AG20443 (cell line): ENCODE data around the gene CCDC80.
"Not testable (repeated sequence)": the region's sequence is repeated elsewhere in the genome, so short reads cannot be mapped to it uniquely, and the experiment has no call there.

Source experiments
- DNase-seq: peaks from one replicate; pipeline ENCODE4 v3.0.0; 2012; ENCODE audit warnings: low spot score, mixed read lengths

The CCDC80 gene

GRCh38 chr3:112587336-112587735, 53.6 kb downstream of the CCDC80 start:
- DNase-seq: no peak

DNA sequence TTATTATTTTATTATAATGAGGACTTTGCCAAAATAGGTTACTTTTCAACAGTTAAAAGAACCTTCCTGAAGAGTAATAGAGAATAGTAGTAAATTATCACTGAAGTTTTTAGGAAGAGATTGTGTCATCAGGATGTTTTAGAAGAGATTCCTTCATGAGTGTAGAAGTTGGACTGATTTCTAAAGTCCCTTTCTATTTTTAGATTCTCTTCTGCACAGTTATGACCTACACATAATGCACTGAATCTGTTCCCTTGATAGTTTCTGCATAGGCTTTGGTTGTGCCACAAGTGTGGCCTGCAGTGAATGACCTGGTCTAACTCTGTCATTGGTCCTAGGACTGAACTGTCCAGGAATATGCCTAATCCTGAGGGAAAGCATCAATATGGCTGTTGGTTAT, 55.2 kb downstream of the CCDC80 start:
- DNase-seq: no peak

- DNase-seq: no peak
These were observed 57.8 kb downstream of the CCDC80 start for GRCh38 chr3:112583105-112583504.

DNA sequence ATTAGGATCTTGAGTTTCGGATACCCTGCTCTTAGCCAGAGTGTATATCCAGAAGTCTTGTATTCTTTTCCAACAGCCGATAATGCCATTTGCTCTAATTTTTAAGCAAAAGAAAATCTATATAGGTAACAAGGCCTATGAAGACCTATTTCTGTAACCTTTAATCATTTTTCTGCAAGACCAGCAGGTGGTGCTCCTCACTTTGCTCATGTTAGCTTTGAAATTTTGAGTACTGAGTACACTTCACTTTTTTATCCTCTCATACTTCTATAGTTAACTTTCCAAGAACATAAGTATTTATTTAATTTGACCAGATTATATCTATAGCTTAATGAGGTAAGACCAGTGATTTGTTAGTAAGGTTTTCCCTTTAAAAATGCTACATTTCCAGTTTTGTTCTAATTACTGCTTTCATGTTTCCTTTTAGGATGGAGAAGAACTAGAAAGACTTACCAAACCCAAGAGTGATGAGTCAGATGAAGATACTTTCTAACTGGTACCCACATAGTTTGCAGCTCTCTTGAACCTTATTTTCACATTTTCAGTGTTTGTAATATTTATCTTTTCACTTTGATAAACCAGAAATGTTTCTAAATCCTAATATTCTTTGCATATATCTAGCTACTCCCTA, 58.6 kb downstream of the CCDC80 start:
- peak; percentile 18 for DNase-seq

DNA sequence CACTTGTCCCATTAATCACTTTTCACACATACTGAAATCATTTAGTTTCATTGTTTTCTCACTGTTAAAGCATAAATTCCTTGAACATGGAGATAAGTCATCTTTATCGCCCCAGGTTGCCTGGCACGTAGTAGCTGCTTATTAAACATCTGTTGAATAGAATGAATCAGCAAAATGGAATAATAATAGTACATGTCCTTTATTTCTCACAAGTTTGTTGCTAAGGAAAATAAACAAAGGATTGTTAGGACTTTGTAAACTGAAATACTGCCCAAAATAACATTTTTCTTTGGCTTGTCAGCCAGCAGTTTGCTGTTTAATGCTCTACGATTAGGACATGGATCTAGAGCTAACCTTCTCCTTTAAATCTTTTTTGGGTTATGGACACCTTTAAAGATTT, 61.2 kb downstream of the CCDC80 start:
- peak; percentile 36 for DNase-seq

DNA sequence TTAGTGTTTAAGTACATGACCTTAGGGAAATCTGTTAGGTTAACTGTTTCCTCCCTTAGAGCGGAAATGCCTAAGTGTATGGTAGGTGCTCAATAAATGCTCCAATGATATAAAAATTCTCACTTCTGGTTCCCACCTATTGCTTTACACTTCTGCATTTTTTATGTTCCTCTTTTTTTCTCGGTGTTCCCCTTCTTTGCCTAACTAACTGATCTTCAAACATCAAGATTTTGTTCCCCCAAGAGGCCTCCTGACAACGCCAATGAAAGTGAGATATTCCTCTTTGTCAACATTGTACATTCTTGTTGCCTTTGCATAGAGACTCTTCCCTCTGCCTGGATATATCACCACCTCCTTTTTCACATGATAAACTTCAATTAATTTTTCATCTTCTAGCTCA, 61.7 kb downstream of the CCDC80 start:
- DNase-seq: no peak

GRCh38 chr3:112572701-112573100, 68.2 kb downstream of the CCDC80 start:
- DNase-seq: no peak

DNA sequence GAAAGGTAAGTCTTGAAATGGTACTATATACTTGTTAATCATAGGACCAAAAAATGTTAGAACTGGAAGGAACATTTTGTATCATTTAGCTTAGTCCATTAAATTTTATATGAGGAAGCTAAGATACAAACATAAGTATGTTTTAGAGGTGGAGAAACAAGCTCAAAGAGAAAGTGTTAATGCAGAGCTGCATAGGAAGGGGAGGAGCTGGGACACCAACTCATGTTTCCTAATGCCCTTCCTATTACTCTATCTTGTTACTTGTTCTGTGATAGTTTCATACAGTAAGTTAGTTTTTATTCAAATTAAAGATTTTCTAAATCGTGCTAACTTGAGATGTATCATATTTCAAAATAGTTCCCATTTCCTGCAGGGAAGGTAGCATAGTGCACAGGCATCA, 71.7 kb downstream of the CCDC80 start:
- no peak for DNase-seq

- DNase-seq: peak; percentile 18
These were observed 72.3 kb downstream of the CCDC80 start for GRCh38 chr3:112568642-112569041.

- no peak for DNase-seq
These were observed 76.0 kb downstream of the CCDC80 start for GRCh38 chr3:112564940-112565305.

GRCh38 chr3:112564247-112564939, 76.5 kb downstream of the CCDC80 start:
- DNase-seq: not testable (repeated sequence)

GRCh38 chr3:112561734-112562529, 79.0 kb downstream of the CCDC80 start, which contains the start of the genes ATG3 and SLC35A5:
Gene ATG3, minus strand, starts transcription at chr3:112561962. Its CDS starts 434 bp downstream, at chr3:112561528.
Gene SLC35A5, plus strand, starts transcription at chr3:112562045. Its CDS starts 1,359 bp downstream, at chr3:112563404.
- peak; percentile 99 for DNase-seq

GRCh38 chr3:112561484-112561733, 79.5 kb downstream of the CCDC80 start:
- peak; percentile 69 for DNase-seq

DNA sequence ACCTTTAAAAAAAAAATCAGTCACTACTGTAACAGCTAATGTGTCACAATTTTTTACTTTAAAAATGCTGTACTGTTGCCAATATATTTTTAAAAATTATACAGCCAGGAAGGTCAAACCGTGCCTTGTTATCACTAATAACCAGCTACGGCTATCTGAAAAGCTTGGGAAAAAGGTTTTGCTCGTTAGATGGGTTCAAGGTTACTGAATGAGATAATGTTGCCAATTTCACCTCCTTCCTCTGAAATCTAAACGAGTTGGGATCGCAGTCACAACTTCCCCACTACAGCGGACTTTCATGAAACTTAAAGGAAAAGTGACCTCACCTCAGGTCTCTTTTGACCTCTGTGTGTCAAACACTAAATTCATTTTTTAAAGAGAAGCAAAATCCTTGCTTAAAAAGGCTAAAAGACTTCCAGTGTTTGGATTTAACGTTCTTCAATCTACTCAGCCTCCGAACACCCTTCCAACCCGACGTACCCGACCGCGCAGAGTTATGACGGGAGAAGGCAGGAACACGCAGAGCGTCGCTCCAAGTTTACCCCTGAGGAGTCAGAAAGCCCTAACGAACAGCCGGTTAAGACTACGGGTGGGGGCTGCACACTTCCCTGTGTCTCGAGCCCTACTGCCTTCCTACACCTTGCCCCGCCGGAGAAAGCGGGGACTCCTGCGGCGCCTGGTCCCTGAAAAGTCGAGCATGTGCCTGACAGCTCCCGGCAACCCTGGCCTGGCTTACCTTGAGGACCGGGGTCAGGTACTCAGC, 80.0 kb downstream of the CCDC80 start:
- DNase-seq: peak; percentile 73

- no peak for DNase-seq
These were observed 80.6 kb downstream of the CCDC80 start for GRCh38 chr3:112560307-112560706.

GRCh38 chr3:112557976-112558375, 83.0 kb downstream of the CCDC80 start:
- no peak for DNase-seq

DNA sequence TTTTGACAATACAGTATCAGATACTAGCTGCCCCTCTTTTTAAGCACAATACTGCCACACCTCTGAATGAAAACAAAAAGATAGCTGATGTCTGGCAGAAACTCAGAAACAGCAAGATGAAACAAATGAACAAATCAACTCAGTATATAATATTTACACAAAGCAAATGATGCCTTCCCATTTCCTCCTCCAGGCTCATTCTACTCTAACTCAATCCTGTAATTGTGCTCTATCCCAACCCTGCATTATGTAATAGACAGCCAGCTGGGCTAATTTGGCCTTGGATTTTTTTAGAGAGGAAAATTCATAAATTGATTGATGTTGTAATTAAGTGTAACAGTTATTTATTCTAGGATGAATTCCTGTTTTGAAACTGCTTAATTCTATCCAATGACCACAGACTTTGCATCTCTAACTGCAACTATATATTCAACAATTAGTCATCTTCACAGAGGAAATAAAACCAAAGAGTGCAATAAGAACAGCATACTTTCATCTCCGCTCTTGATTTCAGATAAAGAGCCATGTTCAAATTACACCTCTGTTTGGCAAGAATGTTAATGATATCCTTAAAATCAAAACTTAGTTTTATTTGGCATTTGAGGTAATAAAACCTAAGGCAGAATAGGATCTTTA, 85.3 kb downstream of the CCDC80 start:
- no peak for DNase-seq

DNA sequence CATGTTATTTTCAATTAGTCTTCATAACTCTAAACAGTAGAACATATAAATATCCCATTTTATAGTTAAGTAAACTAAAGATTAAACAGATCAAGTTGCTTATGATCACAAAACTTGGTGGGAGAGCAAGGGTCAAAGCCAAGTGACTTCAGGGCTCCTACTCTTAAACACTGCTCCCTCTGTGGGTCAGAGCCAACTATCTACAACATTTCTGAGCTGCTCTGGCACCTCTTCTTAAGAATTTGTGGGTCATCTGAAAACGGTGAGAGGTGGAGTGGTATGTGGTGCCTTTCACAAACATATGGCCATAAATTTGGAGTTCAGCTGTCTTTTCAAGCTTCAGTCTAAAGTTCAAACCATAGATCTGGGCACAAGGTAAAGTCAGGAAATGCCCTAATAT, 90.1 kb downstream of the CCDC80 start:
- no peak for DNase-seq
